Measurements from ENCODE around the gene CMTM4.
"Not testable (repeated sequence)": the region's sequence is repeated elsewhere in the genome, so short reads cannot be mapped to it uniquely, and the experiment has no call there.

CMTM4 gene

GRCh38 chr16:66705790-66706505 is 9.4 kb upstream of the CMTM4 start:
- no peak for DNase-seq (ENCODE audit: low read depth, low spot score)

- no peak for DNase-seq (ENCODE audit: low read depth, low spot score)
Measured at GRCh38 chr16:66703406-66704215, 7.1 kb upstream of the CMTM4 start.

- no peak for DNase-seq (ENCODE audit: low read depth, low spot score)
Measured at GRCh38 chr16:66701516-66701915, 5.0 kb upstream of the CMTM4 start.

GRCh38 chr16:66701026-66701425 is 4.5 kb upstream of the CMTM4 start:
- no peak for DNase-seq (ENCODE audit: low read depth, low spot score)

GRCh38 chr16:66699898-66700297 is 3.4 kb upstream of the CMTM4 start:
- DNase-seq (ENCODE audit: low read depth, low spot score): no peak

GRCh38 chr16:66698046-66698445 is 1.5 kb upstream of the CMTM4 start:
- DNase-seq (ENCODE audit: low read depth, low spot score): no peak

GRCh38 chr16:66695935-66696668 is 441 bp downstream of the CMTM4 start:
- DNase-seq (ENCODE audit: low read depth, low spot score): no peak

- DNase-seq (ENCODE audit: low read depth, low spot score): no peak
Measured at GRCh38 chr16:66695471-66695934, 1.0 kb downstream of the CMTM4 start.

- DNase-seq (ENCODE audit: low read depth, low spot score): no peak
Measured at GRCh38 chr16:66693149-66693548, 3.4 kb downstream of the CMTM4 start.

- no peak for DNase-seq (ENCODE audit: low read depth, low spot score)
Measured at GRCh38 chr16:66692341-66692740, 4.2 kb downstream of the CMTM4 start.

GRCh38 chr16:66691234-66691633 is 5.3 kb downstream of the CMTM4 start:
- DNase-seq (ENCODE audit: low read depth, low spot score): no peak

GRCh38 chr16:66690106-66690847 is 6.3 kb downstream of the CMTM4 start:
- DNase-seq (ENCODE audit: low read depth, low spot score): no peak

- no peak for DNase-seq (ENCODE audit: low read depth, low spot score)
Measured at GRCh38 chr16:66689282-66689681, 7.3 kb downstream of the CMTM4 start.

- DNase-seq (ENCODE audit: low read depth, low spot score): no peak
Measured at GRCh38 chr16:66687906-66688625, 8.5 kb downstream of the CMTM4 start.

- not testable (repeated sequence) for DNase-seq (ENCODE audit: low read depth, low spot score)
Measured at GRCh38 chr16:66685501-66686115, 10.9 kb downstream of the CMTM4 start.

- DNase-seq (ENCODE audit: low read depth, low spot score): no peak
Measured at GRCh38 chr16:66682271-66682670, 14.3 kb downstream of the CMTM4 start.

- DNase-seq (ENCODE audit: low read depth, low spot score): no peak
Measured at GRCh38 chr16:66681676-66682075, 14.9 kb downstream of the CMTM4 start.

- DNase-seq (ENCODE audit: low read depth, low spot score): no peak
Measured at GRCh38 chr16:66678337-66678736, 18.2 kb downstream of the CMTM4 start.

- no peak for DNase-seq (ENCODE audit: low read depth, low spot score)
Measured at GRCh38 chr16:66677836-66678235, 18.7 kb downstream of the CMTM4 start.

- DNase-seq (ENCODE audit: low read depth, low spot score): no peak
Measured at GRCh38 chr16:66677179-66677578, 19.4 kb downstream of the CMTM4 start.

All from activated CD4-positive, CD25-positive, alpha-beta regulatory T cell treated with anti-CD3 and anti-CD28 coated beads, Interleukin-2, amount 50 U/mL, for 16 hours (primary cell).